NCI-H2081 treated with DMSO at 0.1 percent for 48 hours (cell line): ENCODE results near the gene DOK4.

Experiments
- DNase-seq: peaks from one replicate; lab custom pipeline; 2025; lab: John Stamatoyannopoulos, UW

The DOK4 gene

GRCh38 chr16:57476546-57477410 lies 9.5 kb downstream of the DOK4 start:
- DNase-seq = no peak

DNA sequence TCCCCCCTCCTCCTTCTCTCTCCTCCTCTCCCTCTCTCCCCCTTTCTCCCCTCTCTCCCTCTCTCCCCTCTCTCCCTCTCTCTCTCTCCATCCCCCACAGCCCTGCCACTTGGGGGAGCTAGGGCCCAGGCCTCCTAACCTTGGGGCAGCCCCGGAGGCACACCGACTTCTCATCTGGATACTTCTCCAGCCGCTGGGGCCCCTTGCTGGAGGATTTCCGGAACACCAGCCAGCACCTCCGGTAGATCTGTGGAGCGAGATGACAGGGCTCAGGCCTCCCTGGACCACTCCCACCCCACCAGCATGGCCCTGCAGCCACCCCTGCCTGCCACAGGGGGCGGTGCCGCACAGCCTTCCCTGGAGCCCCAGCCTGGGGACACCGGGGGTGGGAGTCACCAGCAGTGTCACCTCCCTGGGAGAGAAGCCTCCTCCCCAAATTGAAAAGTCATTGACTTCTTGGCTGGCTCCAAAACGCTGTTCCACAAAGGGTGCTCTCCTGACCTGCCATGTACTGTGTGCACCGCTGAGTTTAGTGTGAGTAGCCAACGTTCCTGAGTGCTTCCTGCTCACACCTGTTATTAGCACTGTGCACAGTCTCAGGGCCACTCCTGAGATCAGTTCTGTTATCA lies 10.5 kb downstream of the DOK4 start:
- no peak for DNase-seq

DNA sequence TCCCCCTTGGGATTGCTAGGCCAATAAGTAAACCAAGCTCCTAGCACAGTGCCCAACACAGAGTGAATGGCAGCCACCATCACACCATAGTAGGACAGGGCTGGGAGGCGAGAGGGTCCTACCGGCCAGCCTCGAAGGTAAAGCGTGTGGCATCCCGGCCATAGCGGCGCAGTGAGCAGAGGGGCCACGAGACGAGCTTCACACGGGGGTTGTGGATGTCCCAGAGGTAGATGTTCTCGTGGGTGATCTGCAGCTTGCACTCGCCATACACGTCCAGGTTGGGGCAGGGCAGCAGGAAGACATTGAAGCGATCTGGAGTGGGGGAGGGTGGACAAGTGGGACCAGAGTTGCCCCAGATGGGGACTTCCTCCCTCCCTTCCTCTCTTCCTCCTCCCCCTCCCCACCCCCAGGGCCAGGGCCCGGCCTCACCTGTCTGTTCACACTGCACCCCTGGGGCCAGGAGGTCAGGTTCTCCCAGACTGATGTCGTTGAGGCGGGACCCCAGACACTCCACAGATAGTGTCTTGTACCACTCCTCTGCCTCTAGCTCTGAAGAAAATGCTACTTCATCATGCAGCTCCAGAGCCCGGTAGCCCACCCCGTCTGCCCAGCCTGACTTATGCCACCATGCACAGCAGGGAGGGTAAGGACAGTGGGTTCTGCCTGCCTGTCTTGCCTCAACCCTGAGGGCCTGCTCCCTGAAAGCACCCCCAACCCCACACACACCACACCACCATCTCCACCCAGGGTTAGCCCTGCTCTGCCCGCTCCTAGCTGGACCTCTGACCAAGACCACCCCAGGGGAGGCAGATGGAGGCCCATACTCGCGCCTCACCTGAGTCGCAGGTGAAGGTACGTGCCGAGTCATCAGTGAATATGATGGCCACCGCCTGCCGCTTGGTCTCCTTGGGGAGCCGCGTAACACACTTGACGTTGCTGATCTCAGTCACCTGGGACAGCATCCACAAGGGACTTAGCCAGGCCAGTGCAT lies 11.3 kb downstream of the DOK4 start:
- no peak for DNase-seq

GRCh38 chr16:57473906-57474305 lies 12.4 kb downstream of the DOK4 start:
- DNase-seq = no peak

DNA sequence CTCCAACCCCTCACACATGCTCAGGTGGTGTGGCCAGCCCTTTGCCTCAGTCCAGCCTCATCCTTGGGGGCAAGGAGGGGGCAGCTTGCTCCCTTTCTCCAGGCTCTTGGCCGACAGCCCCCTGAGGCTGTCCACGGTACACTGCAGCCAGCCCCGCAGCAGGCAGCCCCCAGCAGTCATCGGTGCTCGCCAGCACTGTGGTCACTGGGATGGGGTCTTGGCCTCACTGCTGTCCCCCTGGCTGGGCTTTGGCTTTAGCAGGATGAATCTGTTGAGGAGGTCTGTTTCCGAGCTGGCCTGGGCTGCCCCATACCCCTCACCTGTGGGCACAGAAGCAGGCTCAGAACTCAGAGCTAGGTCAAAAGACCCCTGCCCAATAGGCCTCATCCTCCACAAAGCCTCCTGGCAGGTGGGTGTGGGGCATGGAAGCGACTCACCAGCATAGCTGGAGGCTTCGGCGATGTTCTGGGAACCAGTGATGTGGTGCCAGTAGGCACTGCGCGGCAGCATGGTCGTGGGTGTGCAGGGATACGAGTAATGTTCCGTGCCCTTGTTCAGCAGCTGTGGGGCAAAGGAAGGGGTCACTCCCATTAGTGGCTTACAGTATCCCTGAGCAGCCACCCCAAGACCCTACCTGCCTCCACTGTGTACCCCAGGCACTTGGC lies 13.0 kb downstream of the DOK4 start:
- no peak for DNase-seq

DNA sequence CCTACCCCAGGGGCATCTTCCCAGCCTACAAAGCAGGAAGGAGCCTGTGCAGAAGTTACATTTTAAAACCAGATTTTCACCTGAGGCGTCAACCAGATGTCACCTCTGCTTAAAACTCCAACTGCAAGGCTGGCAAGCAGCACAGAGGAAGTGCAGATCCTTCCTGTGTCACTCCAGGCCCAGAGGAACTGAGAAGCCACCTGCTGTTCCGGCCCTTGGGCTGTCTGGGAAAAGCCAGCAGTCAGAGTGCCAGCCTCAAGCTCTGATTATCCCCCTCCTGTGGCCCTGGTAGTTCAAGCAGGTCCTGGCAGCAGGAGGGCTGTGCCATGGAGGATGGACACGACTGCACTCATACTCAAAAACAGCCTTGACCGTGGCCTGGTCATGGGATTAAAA lies 13.6 kb downstream of the DOK4 start:
- no peak for DNase-seq

DNA sequence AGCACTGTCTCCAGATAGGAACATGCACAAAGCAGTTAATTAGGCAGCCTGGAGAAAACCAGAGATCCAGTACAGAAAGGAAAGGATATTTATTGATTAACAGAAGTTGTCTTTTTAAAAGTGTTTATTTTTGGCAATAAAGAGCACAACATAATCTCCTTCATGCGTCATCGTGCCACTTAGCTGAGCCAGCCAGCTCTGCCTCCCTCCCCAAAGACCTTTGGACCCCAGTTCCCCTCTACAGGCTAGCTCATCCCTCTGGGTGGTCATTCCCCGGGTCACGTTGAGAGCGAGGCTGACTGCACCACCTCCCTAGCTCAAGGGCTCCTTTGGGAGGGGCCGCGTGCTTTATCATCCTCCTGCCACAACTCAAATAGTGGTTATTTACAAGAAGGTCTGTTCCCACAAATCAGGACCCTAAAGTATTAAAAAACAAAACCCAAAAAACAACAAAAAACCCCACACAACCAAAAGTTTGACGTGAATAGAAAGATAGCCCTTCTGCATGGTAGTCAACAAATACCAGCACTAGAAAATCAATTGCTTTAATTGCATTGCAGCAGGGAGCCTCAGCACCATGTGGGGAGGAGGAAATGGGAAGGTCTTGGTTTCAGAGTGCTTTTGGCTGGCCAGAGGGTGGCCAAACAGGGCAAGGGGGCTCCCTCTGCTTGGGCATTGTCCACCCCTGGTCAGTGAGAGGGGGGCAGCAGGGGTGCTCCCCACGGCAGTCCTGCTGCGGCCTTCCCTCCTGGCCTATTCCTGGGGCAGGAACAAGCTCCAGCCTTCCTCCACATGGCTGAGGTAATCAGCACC lies 14.2 kb downstream of the DOK4 start:
- DNase-seq = no peak

GRCh38 chr16:57471209-57471608 lies 15.1 kb downstream of the DOK4 start:
- no peak for DNase-seq

- DNase-seq = no peak
Observed at GRCh38 chr16:57470711-57471110, 15.6 kb downstream of the DOK4 start.

GRCh38 chr16:57469917-57470470 lies 16.3 kb downstream of the DOK4 start:
- no peak for DNase-seq

GRCh38 chr16:57469046-57469445 lies 17.2 kb downstream of the DOK4 start:
- DNase-seq = no peak

DNA sequence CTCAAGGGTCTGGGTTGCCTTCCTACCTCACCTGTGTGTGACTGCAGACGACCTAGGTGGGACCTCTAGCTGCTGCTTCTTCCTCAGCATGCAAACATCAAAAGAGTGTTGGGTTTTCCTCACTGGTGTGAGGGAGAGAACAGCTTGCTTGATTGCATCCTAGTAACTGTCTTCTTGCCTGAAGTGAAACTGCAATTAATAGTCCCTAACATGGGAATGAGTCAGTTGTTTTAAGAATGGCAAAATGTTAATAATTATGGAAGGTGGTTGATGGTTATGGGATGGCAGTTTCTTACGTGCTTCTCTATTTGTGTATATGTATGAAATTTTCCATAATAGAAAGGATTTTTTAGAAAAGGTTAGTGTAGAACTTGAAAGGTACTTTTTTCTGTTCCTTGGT lies 17.9 kb downstream of the DOK4 start:
- no peak for DNase-seq

DNA sequence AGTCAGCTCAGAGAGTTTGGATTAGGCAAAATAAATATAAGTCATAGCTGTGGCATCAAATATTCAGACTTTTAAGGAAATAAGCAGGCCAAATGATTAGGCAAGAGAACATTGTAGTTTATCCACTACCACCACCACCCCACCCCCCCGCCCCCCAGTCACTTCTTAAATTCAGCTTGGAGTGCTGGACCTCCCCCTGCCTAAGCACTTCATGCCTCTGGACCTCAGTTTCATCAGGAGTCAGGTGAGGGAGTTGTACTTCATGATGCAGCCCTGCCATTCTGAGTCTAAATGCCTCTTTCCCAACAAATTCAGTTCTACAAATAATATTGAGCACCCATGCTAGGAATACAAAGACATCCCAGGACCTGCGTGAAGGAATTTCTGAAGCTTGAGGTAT lies 21.8 kb downstream of the DOK4 start:
- DNase-seq = no peak

DNA sequence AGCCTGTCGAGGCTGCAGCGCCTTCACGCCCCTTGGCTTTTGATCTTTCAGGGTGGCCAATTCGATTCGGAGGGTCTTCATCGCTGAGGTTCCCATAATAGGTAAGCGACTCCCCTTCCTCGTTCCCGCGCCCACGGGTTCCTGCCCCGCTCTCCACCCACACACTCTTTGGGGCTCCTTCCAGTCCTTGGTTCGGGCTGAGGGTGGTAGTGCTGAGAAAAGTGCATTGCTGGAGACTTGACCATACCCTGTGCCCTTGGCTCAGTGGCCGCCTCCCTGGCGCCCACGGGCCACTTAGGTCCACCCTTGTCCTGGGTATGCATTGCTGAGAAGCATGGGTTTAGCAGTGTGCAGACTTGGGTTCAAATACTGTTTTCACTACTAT lies 23.3 kb downstream of the DOK4 start:
- no peak for DNase-seq

GRCh38 chr16:57462209-57462977 lies 23.9 kb downstream of the DOK4 start, which contains the start of gene POLR2C:
TSS of gene POLR2C (plus strand) at chr16:57462679. CDS start at chr16:57462725, 46 bp downstream.
- no peak for DNase-seq

- no peak for DNase-seq
Observed at GRCh38 chr16:57452021-57452420, 34.3 kb downstream of the DOK4 start.

DNA sequence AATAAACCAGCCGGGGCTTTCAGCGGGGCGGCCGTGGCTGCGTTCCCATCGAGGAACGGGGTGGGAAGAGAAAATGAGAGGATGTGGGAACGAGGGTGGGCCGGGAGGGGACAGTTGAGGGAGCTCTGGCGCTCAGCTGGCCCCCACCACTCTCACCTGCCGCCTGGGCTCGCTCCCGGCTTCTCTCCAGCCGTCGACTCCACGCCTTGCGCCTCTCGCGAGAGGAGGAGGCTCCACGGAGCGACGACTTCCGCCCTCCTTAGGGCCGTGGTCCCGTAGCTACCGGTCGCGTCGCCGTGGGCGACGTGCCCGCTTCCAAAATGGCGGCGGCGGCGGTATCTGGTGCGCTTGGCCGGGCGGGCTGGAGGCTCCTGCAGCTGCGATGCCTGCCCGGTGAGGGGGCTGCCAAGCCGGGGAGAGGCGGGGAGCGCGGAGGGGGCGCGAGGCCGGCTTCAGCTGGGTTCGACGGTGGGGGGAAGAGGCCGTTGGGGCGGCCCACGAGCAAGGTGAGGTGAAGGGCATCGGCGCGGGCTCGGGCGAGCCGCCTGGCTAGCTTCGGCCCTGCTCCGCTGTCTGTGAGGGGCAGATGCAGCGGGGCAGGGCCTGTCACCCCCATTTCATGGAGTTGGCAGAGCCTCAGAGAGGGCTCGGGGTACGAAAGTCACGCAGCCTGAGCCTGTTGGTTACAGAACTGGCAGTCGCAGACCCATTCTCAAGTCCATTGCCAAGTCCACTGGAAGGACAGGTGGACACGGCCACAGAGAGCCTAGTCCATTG lies 38.9 kb downstream of the DOK4 start, which contains the start of the genes CIAPIN1 and COQ9:
Gene CIAPIN1 (minus strand): TSS at position 200 of the 777 bp plus-strand sequence. CDS start 6,457 bp downstream, outside the sequence.
Gene COQ9 (plus strand): TSS at position 294 of the 777 bp plus-strand sequence. CDS start 27 bp downstream, at position 321.
- DNase-seq = peak; percentile 42

DNA sequence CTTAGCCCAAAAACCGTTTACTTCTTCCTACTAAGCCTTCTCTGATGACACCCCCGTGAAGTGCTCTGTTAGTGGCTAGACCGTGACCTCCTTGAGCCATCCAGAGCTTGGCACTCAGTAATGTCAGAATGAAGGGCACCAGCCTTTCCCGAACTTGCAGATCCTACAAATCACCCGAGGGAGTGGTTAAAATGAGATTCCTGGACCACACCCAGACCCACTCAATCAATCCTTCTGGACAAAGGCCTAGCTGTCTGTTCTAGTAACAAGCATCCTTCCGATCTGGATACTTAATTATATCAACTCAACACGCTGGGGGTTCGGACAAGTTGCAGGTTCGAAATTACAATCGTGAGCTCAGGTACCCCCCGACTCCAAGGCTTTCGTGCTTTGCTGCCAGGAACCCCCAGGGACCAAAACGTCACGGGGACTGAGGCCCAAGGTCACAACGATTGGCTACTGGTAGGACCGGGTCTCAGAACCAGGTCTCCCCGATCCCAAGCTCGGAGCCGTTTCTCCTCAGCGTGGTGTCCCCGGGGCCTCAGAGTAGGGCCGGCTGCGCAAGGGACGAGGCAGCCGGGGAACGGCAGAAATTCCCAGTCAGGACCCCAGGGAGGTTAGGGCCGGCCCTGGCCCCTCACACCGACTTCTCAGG lies 39.6 kb downstream of the DOK4 start:
- no peak for DNase-seq
